NCI-H2107 (cell line): Measurements from ENCODE around the gene B4GALT1.
"Not testable (repeated sequence)": the region's sequence is repeated elsewhere in the genome, so short reads cannot be mapped to it uniquely, and the experiment has no call there.

Experiments
- DNase-seq: peaks from one replicate; lab custom pipeline; 2025; lab: John Stamatoyannopoulos, UW

Gene B4GALT1

GRCh38 chr9:33101104-33101951, 65.8 kb downstream of the B4GALT1 start:
- no peak for DNase-seq

DNA sequence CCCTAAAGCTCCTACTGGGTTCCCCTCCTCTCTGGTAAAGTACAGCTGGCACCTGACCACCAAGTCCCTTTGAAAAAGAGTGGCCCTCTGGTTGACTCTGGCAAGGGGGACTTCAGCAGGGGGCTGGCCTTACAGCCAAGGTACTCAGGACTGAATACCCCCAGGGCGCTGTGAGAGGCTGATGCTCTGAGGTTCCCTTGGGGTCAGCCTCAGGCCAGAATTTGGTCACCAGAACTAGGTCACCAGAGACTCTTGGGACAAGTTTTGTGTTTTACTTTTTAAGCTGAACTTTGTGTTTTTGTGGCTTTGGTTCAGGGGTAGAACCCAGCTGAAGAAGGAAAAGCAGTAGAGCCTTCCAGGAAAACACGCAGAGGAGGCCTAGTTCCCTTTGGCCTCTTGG, 67.4 kb downstream of the B4GALT1 start:
- DNase-seq: no peak

DNA sequence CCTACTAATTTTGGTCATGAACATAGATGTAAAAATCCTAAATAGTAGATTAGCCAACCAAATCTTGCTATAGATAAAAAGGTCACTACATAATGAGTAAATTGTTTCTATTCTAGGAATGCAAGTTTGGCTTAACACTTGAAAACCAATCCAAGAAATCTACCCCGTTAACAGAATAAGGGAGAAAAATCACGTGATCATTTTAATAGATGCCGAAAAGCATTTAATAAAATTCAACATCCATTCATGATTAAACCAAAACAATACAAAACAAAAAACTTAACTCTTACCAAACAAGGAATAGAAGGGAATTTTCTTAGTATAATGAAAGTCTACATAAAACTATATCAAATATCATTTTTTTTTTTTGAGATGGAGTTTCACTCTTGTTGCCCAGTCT, 69.9 kb downstream of the B4GALT1 start:
- no peak for DNase-seq

- DNase-seq: no peak
These were observed 74.5 kb downstream of the B4GALT1 start for GRCh38 chr9:33092634-33093033.

DNA sequence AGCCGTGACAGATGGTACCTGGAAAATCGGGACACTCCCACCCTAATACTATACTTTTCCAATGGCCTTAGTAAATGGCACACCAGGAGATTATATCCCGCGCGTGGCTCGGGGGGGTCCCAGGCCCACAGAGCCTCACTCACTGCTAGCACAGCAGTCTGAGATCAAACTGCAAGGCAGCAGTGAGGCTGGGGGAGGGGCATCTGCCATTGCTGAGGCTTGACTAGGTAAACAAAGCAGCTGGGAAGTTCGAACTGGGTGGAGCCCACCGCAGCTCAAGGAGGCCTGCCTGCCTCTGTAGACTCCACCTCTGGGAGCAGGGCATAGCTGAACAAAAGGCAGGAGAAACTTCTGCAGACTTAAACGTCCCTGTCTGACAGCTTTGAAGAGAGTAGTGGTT, 81.5 kb downstream of the B4GALT1 start:
- not testable (repeated sequence) for DNase-seq

DNA sequence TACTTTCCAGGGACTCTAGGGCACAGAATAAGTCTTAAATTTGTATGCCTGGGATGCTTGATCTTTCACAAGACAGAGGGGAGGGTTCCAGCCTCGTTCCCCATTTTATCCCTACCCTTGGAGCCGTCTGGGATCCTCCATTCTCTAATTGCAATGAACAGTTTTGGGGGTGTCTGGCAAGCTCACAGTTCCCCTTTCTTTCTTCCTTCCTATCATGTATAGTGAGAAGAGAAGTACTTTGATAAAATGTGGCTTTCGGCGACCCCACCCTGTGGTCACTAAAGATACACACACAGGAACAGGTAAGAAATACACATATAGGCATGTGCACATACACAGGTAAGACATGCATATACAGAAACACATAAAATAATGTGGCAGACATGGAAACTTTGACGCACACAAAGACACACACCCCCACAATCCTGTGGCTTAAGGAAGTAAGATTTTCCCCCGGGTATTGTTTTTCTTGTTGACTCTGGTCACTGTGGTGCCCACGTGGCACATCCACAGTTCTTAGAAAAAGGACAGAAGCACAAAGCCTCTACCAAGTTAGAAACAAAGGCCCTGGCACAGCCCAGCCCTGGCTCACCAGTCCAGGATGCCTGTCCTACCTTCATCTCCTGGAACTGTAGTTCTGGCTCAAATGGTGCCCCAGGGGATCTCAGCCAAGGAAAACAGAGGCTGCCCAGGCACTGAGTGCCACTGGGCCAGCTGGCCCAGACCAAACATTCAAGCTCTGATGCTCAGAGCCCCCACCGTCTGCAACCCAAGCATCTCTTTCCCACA, 84.4 kb downstream of the B4GALT1 start:
- no peak for DNase-seq

GRCh38 chr9:33082128-33082527, 85.0 kb downstream of the B4GALT1 start:
- DNase-seq: no peak

DNA sequence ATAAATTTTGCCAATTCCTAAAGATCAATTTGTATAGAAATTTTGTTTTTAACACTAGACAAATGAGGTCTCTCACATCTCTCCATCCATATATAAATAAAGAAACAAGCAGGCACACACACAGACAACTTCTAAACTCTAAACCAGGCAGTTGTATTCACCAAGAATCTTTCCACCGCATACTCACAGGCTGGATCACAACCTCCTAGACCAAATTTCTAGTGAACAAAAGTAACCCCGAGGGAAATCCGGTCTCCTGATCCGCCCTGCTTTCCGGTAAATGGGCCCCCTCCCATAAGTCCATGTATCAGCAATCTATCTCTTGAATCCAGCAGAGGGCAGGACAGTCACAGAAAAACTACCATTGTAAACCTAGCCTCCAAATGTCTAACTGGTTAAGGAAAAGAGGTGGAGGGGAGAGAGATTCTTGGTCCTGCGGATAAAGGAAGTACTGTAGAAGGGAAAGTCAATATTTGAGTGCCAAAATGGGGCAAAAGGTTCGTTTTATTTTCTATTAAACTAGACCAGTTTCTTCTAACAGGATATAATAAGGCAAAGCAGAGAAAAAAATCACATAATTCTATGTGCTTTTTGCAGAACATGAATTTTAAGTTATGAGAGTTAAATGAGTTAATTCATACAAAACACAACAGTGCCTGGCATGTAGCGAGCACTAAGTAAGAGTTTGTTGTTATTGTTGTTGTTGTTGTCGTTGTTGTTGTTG, 85.8 kb downstream of the B4GALT1 start:
- DNase-seq: peak; percentile 25

GRCh38 chr9:33080534-33080933, 86.6 kb downstream of the B4GALT1 start:
- no peak for DNase-seq

DNA sequence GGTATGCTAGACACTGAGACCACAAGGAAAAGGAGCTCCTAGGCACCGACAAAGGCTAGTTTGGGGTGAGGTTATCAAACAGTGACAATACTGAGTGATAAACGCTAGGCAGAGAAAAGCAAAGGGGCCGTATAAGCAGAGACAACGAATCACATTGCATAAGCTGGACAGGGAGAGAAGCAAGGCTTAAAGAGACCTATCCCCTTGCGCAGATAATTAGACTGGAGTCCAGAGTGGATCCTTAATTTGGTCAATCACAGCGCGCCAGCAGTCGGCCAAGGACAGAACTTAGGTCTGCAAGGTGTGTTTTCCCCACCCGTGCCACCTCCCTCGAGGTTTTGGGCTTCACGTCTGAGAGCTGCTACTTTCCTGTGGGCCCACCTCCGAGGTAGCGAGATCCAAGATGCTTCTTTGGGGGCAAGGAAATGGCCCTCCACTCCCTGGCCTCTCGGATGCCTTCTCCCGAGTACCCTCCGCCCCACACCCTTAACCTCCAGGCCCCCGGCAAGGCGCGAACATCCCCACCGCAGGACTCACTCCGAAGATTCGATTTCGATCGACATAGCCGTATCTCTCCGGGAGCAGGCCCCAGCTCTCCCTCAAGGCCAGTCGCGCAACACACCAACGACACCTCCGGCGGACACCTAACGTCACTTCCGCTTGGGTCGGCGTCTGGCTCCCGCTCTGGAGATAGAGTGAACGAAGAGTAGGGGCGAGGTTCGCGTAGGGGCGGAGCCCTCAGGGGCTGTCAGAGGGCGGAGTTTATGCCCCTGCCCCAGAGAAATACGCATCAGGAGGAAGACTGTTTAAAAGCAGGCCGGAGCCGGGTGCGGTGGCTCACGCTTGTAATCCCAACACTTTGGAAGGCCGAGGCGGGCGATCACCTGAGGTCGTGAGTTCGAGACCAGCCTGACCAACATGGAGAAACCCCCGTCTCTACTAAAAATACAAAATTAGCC, 90.8 kb downstream of the B4GALT1 start, which contains the start of gene SMU1:
Gene SMU1, minus strand, starts transcription at position 629 of the 959 bp plus-strand sequence. Its CDS starts 66 bp downstream, at position 563.
- DNase-seq: peak; percentile 84

DNA sequence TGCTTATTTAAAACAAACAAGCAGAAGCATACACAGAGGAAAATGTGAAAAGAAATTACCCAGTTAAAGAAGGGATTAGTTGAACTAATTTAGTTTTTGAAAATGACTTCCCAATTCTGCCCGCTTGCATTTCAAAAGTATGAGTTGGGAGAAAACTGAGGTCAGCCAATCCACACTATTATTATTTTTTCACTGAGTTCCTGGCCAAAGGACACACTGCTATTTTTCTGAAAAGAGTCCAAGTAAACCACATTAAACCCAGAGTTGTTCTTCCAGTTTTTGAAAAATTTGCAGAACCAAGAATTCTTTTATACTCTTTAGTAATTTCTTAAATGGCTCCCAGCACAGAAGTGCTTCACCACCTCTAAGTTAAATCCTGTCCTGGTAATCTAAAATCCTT, 98.1 kb downstream of the B4GALT1 start:
- DNase-seq: no peak

DNA sequence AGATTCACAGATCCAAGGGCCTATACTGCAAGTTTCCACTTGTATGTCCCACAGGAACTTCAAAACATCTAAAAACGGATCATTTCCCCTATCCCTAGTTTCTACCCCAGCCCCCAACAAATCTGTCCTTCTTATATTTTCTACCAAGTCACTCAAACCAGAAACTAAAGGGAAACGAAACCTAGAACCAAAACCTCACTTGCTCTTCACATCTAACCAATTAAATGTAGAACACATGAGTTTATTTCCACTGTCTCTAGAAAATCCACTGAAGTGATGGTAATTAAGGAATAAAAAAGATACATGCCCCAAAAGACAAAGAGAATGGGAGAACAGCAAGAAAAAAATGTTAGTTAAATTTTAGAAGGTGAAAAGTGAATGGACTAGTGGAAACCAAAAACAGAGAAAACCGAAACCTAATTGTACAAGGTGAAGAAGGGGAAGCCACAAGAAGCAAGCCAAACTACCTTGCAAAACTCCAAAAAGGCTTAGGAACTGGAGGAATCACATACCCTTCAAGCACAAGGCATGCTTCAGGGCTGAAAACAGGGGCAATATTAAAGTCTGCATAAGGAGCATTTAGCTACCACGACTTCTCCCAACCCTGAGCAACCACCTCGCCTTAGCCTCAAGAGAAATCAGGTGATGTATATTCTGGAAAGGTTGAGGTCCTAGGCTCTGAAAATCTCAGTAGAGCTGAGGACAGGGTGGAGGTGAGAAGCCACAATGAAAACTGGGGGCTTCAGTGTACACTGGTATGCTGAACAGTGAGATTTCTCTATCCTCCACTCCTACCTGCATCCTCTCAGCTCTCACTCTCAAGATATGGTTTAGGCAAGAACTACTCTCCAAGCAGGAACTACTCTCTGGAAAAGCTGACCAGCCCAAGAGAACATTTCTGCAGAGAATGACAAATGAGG, 101.7 kb downstream of the B4GALT1 start:
- no peak for DNase-seq
